Parathyroid adenoma (tissue), 2 donors: ENCODE measurements around the gene KRT31.
"Not testable (repeated sequence)": the region's sequence is repeated elsewhere in the genome, so short reads cannot be mapped to it uniquely, and the experiment has no call there.

Experiments
- H2AFZ ChIP-seq: fragments of 300-600 bp; sonication (generic); one replicate; pipeline ENCODE4 v1.7.0; 2017; ENCODE audit warnings: antibody characterized with exemption, mild to moderate bottlenecking
- H3K27ac ChIP-seq: fragments of 300-600 bp; sonication (generic); one replicate; pipeline ENCODE4 v1.7.0; 2017
- H3K27me3 ChIP-seq: fragments of 300-600 bp; sonication (generic); one replicate; pipeline ENCODE4 v1.7.0; 2017; ENCODE audit warnings: low read length; ENCODE audit not compliant: control insufficient read depth, insufficient read depth
- H3K36me3 ChIP-seq: fragments of 300-600 bp; sonication (generic); one replicate; pipeline ENCODE4 v1.7.0; 2017; ENCODE audit warnings: low read length; ENCODE audit not compliant: control insufficient read depth, insufficient read depth
- H3K4me1 ChIP-seq: fragments of 300-600 bp; sonication (generic); one replicate; pipeline ENCODE4 v1.7.0; 2017; ENCODE audit warnings: control low read depth
- H3K4me2 ChIP-seq: fragments of 300-600 bp; sonication (generic); one replicate; pipeline ENCODE4 v1.7.0; 2017; ENCODE audit warnings: low read length
- H3K4me3 ChIP-seq: fragments of 300-600 bp; sonication (generic); one replicate; pipeline ENCODE4 v1.7.0; 2017; ENCODE audit warnings: low read depth, low read length
- H3K79me2 ChIP-seq: fragments of 300-600 bp; sonication (generic); one replicate; pipeline ENCODE4 v1.7.0; 2017; ENCODE audit warnings: control low read depth
- H3K9ac ChIP-seq: fragments of 300-600 bp; sonication (generic); one replicate; pipeline ENCODE4 v1.7.0; 2017; ENCODE audit warnings: mild to moderate bottlenecking
- H3K9me3 ChIP-seq: fragments of 300-600 bp; sonication (generic); one replicate; pipeline ENCODE4 v1.7.0; 2017; ENCODE audit warnings: low read length; ENCODE audit not compliant: control insufficient read depth
- CTCF ChIP-seq: fragments of 300-600 bp; sonication (generic); IDR thresholded peaks from one replicate; pipeline ENCODE4 v1.7.0; 2017; ENCODE audit warnings: antibody characterized with exemption, mild to moderate bottlenecking
- donor health status: primary hyperparathyroidism.

KRT31 gene

GRCh38 chr17:41434005-41434404 is 36.6 kb upstream of the KRT31 start:
- no peak overlapping the region for H2AFZ ChIP-seq
- H3K4me2 ChIP-seq, result no peak overlapping the region
- no peak overlapping the region for H3K4me3 ChIP-seq
- H3K9ac ChIP-seq, result no peak overlapping the region
- no peak overlapping the region for H3K27ac ChIP-seq
- H3K36me3 ChIP-seq, result no peaks in the 10 kb centered on the region
- TF ChIP-seq CTCF, result no peak
- H3K27me3 ChIP-seq, result no peaks in the 10 kb centered on the region
- H3K9me3 ChIP-seq, result no peaks in the 10 kb centered on the region
- no peaks in the 10 kb centered on the region for H3K4me1 ChIP-seq
- H3K79me2 ChIP-seq, result no peaks in the 10 kb centered on the region

DNA sequence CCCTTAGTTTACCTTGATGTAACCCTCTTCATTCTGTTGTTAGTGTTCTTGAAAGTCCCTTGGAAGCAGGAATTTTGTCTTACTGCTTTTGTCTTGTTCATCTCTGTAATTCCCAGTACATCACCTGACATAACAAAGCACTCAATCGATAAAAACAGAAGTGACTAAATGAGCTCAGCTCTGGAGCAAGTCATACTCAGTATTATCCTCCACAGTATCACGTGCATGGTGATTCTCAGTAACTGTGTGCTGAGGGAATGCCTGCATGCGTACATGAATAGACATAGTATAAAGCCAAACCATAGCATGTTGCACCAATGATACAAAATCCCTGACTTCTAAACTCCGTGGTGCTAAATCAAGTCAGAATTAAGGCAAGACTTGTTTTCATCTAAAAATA is 36.2 kb upstream of the KRT31 start:
- Histone ChIP-seq H3K9ac (no peak overlapping the region), H3K9me3 (no peaks in the 10 kb centered on the region), H3K4me1 (no peaks in the 10 kb centered on the region), H3K27me3 (no peaks in the 10 kb centered on the region), H3K4me3 (no peak overlapping the region), H3K36me3 (no peaks in the 10 kb centered on the region), H3K27ac (no peak overlapping the region), H3K79me2 (no peaks in the 10 kb centered on the region), H2AFZ (no peak overlapping the region), H3K4me2 (no peak overlapping the region)
- no peak for TF ChIP-seq CTCF

- not testable (repeated sequence) for H3K9me3 ChIP-seq, H3K4me2 ChIP-seq, H3K9ac ChIP-seq, H3K36me3 ChIP-seq, H3K79me2 ChIP-seq, H3K27me3 ChIP-seq, H3K4me1 ChIP-seq, H3K27ac ChIP-seq, H2AFZ ChIP-seq, H3K4me3 ChIP-seq
These were observed 33.0 kb upstream of the KRT31 start for GRCh38 chr17:41430376-41430775.

DNA sequence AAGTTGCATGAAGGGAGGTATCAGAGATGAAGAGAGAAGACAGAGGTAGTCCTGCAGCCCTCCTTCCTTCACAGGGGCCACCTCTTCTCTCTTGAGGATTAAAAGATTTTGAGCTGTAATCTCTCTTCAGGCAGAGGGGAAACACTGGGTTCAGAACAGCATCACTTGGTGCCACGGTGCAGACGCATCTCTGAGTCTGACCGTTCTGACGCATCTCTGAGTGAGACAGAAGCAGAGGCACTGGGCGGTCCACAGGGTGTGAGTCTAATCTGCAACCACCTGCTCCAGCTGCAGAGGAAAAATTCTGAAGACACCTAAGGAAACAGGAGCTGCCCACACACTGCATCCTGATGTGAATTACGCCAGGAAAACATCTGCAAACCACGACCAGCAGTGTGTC is 32.3 kb upstream of the KRT31 start:
- Histone ChIP-seq H3K36me3 (no peaks in the 10 kb centered on the region), H3K9me3 (no peaks in the 10 kb centered on the region), H2AFZ (no peak overlapping the region), H3K4me1 (no peaks in the 10 kb centered on the region), H3K27ac (no peak overlapping the region), H3K4me3 (no peak overlapping the region), H3K79me2 (no peaks in the 10 kb centered on the region), H3K4me2 (no peak overlapping the region), H3K27me3 (no peaks in the 10 kb centered on the region), H3K9ac (no peak overlapping the region)
- TF ChIP-seq CTCF, result no peak

GRCh38 chr17:41428591-41429291 is 31.3 kb upstream of the KRT31 start:
- no peaks in the 10 kb centered on the region for H3K27me3 ChIP-seq
- H2AFZ ChIP-seq, result no peak overlapping the region
- no peaks in the 10 kb centered on the region for H3K79me2 ChIP-seq
- H3K4me3 ChIP-seq, result no peak overlapping the region
- no peaks in the 10 kb centered on the region for H3K36me3 ChIP-seq
- no peaks in the 10 kb centered on the region for H3K4me1 ChIP-seq
- H3K4me2 ChIP-seq, result no peak overlapping the region
- no peak overlapping the region for H3K9ac ChIP-seq
- H3K9me3 ChIP-seq, result no peaks in the 10 kb centered on the region
- no peak for TF ChIP-seq CTCF
- no peak overlapping the region for H3K27ac ChIP-seq
